K562 (cell line): ENCODE data around the gene VEGFB. TPM values are rescaled to one million over a fixed set of nuclear protein-coding genes. Genes with fewer than 3 reads are reported as not detected.

ENCODE experiments used
- ATF7 ChIP-seq: fragments of 450-650 bp; IDR thresholded peaks from 2 replicates; pipeline ENCODE4 v1.7.1; 2014; ENCODE audit warnings: mild to moderate bottlenecking, moderate library complexity
- BDP1 ChIP-seq: IDR thresholded peaks from 3 replicates; pipeline ENCODE4 v1.6.1; 2011; ENCODE audit not compliant: insufficient read length, insufficient read depth
- JUN ChIP-seq, 2 experiments: sonication (generic) in 1 of 2; formaldehyde crosslinking in 1 of 2; IDR thresholded peaks; 2 replicates each; pipeline versions ENCODE4 v1.6.1 to v1.8.0; 2012 to 2022; ENCODE audit warnings: borderline replicate concordance in 2 of 2, mild to moderate bottlenecking in 2 of 2, improper control_type of control experiment in 1 of 2, low read depth in 1 of 2, low read length in 1 of 2, missing genetic modification reagents in 1 of 2
- MTA1 ChIP-seq: fragments of 450-650 bp; IDR thresholded peaks from 2 replicates; pipeline ENCODE4 v1.6.1; 2017; ENCODE audit warnings: borderline replicate concordance
- POLR2G ChIP-seq: fragments of 200-400 bp; formaldehyde crosslinking; IDR thresholded peaks from 2 replicates; pipeline ENCODE4 v1.6.1; 2017; ENCODE audit warnings: low read depth, mild to moderate bottlenecking, antibody characterized with exemption, low read length, moderate library complexity
- PRMT5 ChIP-seq: sonication (generic); formaldehyde crosslinking; IDR thresholded peaks from 2 replicates; pipeline ENCODE4 v1.5.0; 2020; ENCODE audit warnings: missing genetic modification reagents
- ZKSCAN8 ChIP-seq: fragments of 200-800 bp; sonication (Bioruptor generic); IDR thresholded peaks from 2 replicates; pipeline ENCODE4 v1.6.1; 2016; ENCODE audit warnings: missing genetic modification characterization, missing compliant biosample characterization
- ZNF316 ChIP-seq: fragments of 450-650 bp; IDR thresholded peaks from 2 replicates; pipeline ENCODE4 v1.6.1; 2016
- ZNF324 ChIP-seq: fragments of 250-450 bp; sonication (Bioruptor Pico); IDR thresholded peaks from 2 replicates; pipeline ENCODE4 v1.4.0; 2020; ENCODE audit warnings: mild to moderate bottlenecking
- ZNF561 ChIP-seq: fragments of 450-650 bp; formaldehyde crosslinking; conservative IDR thresholded peaks from 2 replicates; pipeline ENCODE4 v1.4.0; 2020; ENCODE audit warnings: mild to moderate bottlenecking, moderate library complexity
- polyA plus RNA-seq, 8 experiments: library from polyadenylated mRNA; depleted of rRNA in 4 of 8; stranded (reverse) in 5 of 8; unstranded in 3 of 8; fragments of >200 nt; fragmentation: Nextera tagmentation in 2 of 8; fragmentation: Illumina TruSeq in 1 of 8; extraction: Ambion mirVana in 2 of 8; extraction: Trizol in 1 of 8; gene quantifications; 2 replicates each; pipeline versions ENCODE4 v1.2.1 to v1.2.3, GENCODE V29; 2011 to 2014; ENCODE audit warnings: inconsistent platforms in 1 of 8, missing spikeins in 1 of 8
- total RNA-seq, 7 experiments: library from RNA; depleted of rRNA in 6 of 7; stranded (reverse); fragments of >200 nt in 6 of 7; fragmentation: Illumina TruSeq in 2 of 7; extraction: Trizol in 2 of 7; gene quantifications; 2 replicates each; pipeline versions ENCODE4 v1.2.1 to v1.2.3, GENCODE V29; 2011 to 2021; ENCODE audit warnings: low replicate concordance in 1 of 7
- TF ChIP-seq, protein P1 (sequence below): fragments of 450-650 bp; IDR thresholded peaks from 2 replicates; pipeline ENCODE4 v1.6.1; 2018; ENCODE audit not compliant: partially characterized antibody
- TF ChIP-seq, protein P2 (sequence below), 2 experiments: fragments of 450-650 bp; formaldehyde crosslinking in 1 of 2; IDR thresholded peaks; 2 replicates each; pipeline versions ENCODE4 v1.4.0 to v1.6.1; 2014 to 2020; ENCODE audit warnings: mild to moderate bottlenecking in 2 of 2, borderline replicate concordance in 1 of 2, low read depth in 1 of 2
- TF ChIP-seq, protein P3 (sequence below): fragments of 250-450 bp; sonication (Bioruptor Pico); IDR thresholded peaks from 2 replicates; pipeline ENCODE4 v1.8.0; 2021; ENCODE audit warnings: mild to moderate bottlenecking, moderate library complexity

The VEGFB gene
- total and polyA plus RNA-seq, 9 of the 15 experiments (the other 6 are each of a cell fraction or from before 2014, with no cell fraction given) = 11.0 to 83.4 (median 25.7) TPM

DNA sequence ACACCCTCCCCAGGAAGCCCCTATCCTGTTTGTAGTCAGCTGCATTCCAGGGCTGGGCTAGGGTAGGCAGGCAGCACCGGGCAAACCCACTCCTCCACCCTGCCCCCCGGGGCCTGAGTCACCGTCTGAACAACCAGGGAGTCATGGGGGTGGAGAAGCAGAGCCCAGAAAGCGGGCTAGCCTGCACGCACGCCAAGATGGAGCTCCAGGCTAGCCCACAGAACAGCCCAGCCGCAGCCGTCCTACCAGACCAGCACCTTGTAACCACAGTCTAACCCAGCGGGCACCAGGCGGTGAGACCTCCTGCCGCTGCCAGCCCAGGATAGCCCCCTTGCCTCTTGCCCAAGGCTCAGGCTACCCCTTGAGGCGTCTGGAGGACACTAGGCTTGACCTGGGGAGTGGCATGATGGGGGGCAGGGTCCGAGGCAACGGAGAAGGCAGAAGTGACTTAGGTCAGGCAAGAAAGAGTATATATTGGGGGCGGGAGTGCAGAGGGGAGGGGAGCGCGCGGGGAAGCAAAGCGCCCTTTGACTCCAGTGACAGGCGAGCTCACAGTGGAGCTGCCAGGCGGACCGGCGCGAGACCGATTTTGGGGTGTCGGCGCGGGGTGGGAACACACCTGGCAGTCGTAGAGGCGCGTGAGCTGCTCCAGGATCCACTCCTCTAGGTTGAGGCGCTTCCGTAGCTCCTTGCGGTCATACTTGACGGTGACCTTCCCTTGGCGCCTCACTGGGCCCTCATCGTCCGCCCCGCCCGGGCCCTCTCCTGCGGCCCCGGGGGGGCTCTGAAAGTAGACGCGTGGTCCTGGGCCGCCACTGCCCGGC, 11.6 kb downstream of the VEGFB start (continued):
- TF ChIP-seq ZKSCAN8 = no peak
- TF ChIP-seq MTA1 = 0 out of 2 replicates have a peak, but pooled peaks have one; percentile 30
- TF ChIP-seq ZNF324 = no peak
- TF ChIP-seq, protein P1, sequence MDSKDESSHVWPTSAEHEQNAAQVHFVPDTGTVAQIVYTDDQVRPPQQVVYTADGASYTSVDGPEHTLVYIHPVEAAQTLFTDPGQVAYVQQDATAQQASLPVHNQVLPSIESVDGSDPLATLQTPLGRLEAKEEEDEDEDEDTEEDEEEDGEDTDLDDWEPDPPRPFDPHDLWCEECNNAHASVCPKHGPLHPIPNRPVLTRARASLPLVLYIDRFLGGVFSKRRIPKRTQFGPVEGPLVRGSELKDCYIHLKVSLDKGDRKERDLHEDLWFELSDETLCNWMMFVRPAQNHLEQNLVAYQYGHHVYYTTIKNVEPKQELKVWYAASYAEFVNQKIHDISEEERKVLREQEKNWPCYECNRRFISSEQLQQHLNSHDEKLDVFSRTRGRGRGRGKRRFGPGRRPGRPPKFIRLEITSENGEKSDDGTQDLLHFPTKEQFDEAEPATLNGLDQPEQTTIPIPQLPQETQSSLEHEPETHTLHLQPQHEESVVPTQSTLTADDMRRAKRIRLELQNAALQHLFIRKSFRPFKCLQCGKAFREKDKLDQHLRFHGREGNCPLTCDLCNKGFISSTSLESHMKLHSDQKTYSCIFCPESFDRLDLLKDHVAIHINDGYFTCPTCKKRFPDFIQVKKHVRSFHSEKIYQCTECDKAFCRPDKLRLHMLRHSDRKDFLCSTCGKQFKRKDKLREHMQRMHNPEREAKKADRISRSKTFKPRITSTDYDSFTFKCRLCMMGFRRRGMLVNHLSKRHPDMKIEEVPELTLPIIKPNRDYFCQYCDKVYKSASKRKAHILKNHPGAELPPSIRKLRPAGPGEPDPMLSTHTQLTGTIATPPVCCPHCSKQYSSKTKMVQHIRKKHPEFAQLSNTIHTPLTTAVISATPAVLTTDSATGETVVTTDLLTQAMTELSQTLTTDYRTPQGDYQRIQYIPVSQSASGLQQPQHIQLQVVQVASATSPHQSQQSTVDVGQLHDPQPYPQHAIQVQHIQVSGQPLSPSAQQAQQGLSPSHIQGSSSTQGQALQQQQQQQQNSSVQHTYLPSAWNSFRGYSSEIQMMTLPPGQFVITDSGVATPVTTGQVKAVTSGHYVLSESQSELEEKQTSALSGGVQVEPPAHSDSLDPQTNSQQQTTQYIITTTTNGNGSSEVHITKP = peak; percentile 58
- TF ChIP-seq ZNF316 = no peak
- TF ChIP-seq, protein P2, sequence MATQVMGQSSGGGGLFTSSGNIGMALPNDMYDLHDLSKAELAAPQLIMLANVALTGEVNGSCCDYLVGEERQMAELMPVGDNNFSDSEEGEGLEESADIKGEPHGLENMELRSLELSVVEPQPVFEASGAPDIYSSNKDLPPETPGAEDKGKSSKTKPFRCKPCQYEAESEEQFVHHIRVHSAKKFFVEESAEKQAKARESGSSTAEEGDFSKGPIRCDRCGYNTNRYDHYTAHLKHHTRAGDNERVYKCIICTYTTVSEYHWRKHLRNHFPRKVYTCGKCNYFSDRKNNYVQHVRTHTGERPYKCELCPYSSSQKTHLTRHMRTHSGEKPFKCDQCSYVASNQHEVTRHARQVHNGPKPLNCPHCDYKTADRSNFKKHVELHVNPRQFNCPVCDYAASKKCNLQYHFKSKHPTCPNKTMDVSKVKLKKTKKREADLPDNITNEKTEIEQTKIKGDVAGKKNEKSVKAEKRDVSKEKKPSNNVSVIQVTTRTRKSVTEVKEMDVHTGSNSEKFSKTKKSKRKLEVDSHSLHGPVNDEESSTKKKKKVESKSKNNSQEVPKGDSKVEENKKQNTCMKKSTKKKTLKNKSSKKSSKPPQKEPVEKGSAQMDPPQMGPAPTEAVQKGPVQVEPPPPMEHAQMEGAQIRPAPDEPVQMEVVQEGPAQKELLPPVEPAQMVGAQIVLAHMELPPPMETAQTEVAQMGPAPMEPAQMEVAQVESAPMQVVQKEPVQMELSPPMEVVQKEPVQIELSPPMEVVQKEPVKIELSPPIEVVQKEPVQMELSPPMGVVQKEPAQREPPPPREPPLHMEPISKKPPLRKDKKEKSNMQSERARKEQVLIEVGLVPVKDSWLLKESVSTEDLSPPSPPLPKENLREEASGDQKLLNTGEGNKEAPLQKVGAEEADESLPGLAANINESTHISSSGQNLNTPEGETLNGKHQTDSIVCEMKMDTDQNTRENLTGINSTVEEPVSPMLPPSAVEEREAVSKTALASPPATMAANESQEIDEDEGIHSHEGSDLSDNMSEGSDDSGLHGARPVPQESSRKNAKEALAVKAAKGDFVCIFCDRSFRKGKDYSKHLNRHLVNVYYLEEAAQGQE (IDR thresholded peaks at IDR 0.05; ENCODE audit: borderline replicate concordance) = no peak; the same call in 1 of the 2 replicates
- TF ChIP-seq, protein P2 (CRISPR knock-in tag; IDR thresholded peaks at IDR 0.05; ENCODE audit: low read depth) = no peak; the same call in 1 of the 2 replicates
- TF ChIP-seq ZNF561 = no peak
- TF ChIP-seq PRMT5 (CRISPR knock-in tag) = no peak
- TF ChIP-seq, protein P3, sequence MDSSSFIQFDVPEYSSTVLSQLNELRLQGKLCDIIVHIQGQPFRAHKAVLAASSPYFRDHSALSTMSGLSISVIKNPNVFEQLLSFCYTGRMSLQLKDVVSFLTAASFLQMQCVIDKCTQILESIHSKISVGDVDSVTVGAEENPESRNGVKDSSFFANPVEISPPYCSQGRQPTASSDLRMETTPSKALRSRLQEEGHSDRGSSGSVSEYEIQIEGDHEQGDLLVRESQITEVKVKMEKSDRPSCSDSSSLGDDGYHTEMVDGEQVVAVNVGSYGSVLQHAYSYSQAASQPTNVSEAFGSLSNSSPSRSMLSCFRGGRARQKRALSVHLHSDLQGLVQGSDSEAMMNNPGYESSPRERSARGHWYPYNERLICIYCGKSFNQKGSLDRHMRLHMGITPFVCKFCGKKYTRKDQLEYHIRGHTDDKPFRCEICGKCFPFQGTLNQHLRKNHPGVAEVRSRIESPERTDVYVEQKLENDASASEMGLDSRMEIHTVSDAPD = no peak
- peak; percentile 60; the same call in 1 of the 2 replicates for TF ChIP-seq JUN (IDR thresholded peaks at IDR 0.05; ENCODE audit: borderline replicate concordance, low read depth, low read length)
- TF ChIP-seq JUN (CRISPR knock-in tag; IDR thresholded peaks at IDR 0.05; ENCODE audit: borderline replicate concordance) = no peak; the same call in 1 of the 2 replicates
- TF ChIP-seq ATF7 = peak; percentile 22; the same call in 1 of the 2 replicates
- no peak for TF ChIP-seq BDP1
- TF ChIP-seq POLR2G = peak; percentile 89
